ENCODE measurements around the gene OLFM2.
"Not testable (repeated sequence)": the region's sequence is repeated elsewhere in the genome, so short reads cannot be mapped to it uniquely, and the experiment has no call there.

The OLFM2 gene

GRCh38 chr19:9857920-9858746, 78.2 kb downstream of the OLFM2 start:
- peak; percentile 20 to 33 for DNase-seq

- no peak for DNase-seq
Observed at GRCh38 chr19:9857076-9857721, 79.1 kb downstream of the OLFM2 start.

GRCh38 chr19:9856609-9857008, 79.7 kb downstream of the OLFM2 start:
- DNase-seq = no peak

- no peak for DNase-seq
Observed at GRCh38 chr19:9854282-9854846, 82.0 kb downstream of the OLFM2 start.

GRCh38 chr19:9850235-9850959, 85.9 kb downstream of the OLFM2 start:
- DNase-seq = no peak

GRCh38 chr19:9849791-9850190, 86.5 kb downstream of the OLFM2 start:
- no peak for DNase-seq

GRCh38 chr19:9848762-9849161, 87.6 kb downstream of the OLFM2 start:
- no peak for DNase-seq

GRCh38 chr19:9848060-9848459, 88.3 kb downstream of the OLFM2 start:
- peak in 1 of 2 experiments; percentile 0 for DNase-seq

GRCh38 chr19:9847087-9847671, 89.1 kb downstream of the OLFM2 start:
- peak; percentile 54 to 61 for DNase-seq

GRCh38 chr19:9843626-9844273, 92.6 kb downstream of the OLFM2 start:
- not testable (repeated sequence) for DNase-seq

GRCh38 chr19:9842834-9843625, 93.3 kb downstream of the OLFM2 start:
- no peak for DNase-seq

- DNase-seq = no peak
Observed at GRCh38 chr19:9839415-9839814, 96.9 kb downstream of the OLFM2 start.

GRCh38 chr19:9838324-9838723, 98.0 kb downstream of the OLFM2 start:
- no peak for DNase-seq

GRCh38 chr19:9836021-9836420, 100.3 kb downstream of the OLFM2 start:
- peak; percentile 17 to 19 for DNase-seq

- no peak for DNase-seq
Observed at GRCh38 chr19:9835507-9835949, 100.8 kb downstream of the OLFM2 start.

- peak; percentile 98 for DNase-seq
Observed at GRCh38 chr19:9834726-9835506, 101.4 kb downstream of the OLFM2 start, which contains the start of gene PIN1. Gene PIN1 (plus strand): TSS chr19:9835318. CDS start chr19:9835345, 27 bp downstream.

GRCh38 chr19:9834307-9834725, 102.0 kb downstream of the OLFM2 start:
- no peak for DNase-seq

- DNase-seq = peak in 1 of 2 experiments; percentile 18
Observed at GRCh38 chr19:9828551-9829063, 107.7 kb downstream of the OLFM2 start.

- DNase-seq = peak; percentile 93 to 94
Observed at GRCh38 chr19:9827289-9828238, 108.8 kb downstream of the OLFM2 start, which contains the start of gene UBL5. Gene UBL5 (plus strand): TSS chr19:9827918. CDS start chr19:9828338, 420 bp downstream.
